HG02981 (cell line): Measurements from ENCODE around the gene VWC2L.

ENCODE experiments used
- ATAC-seq: cut with Tn5 transposase; IDR thresholded peaks from one replicate; pipeline ENCODE4 v1.9.1; 2021; ENCODE audit warnings: mild to moderate bottlenecking, moderate library complexity; ENCODE audit not compliant: unreplicated experiment

VWC2L gene

GRCh38 chr2:214410918-214411554 lies at the start of gene VWC2L:
VWC2L (plus strand) TSS chr2:214411054; CDS start chr2:214414194, 3,140 bp downstream.
- ATAC-seq = no peak

GRCh38 chr2:214361116-214361515 lies 49.7 kb upstream of the VWC2L start:
- no peak for ATAC-seq

GRCh38 chr2:214365549-214365948 lies 45.3 kb upstream of the VWC2L start:
- ATAC-seq = no peak

GRCh38 chr2:214367171-214367570 lies 43.7 kb upstream of the VWC2L start:
- no peak for ATAC-seq

- ATAC-seq = no peak
Measured at GRCh38 chr2:214376618-214377285, 34.1 kb upstream of the VWC2L start.

- ATAC-seq = no peak
Measured at GRCh38 chr2:214377286-214377624, 33.6 kb upstream of the VWC2L start.

GRCh38 chr2:214378455-214379103 lies 32.3 kb upstream of the VWC2L start:
- ATAC-seq = no peak

GRCh38 chr2:214379227-214379626 lies 31.6 kb upstream of the VWC2L start:
- ATAC-seq = no peak

GRCh38 chr2:214380681-214381080 lies 30.2 kb upstream of the VWC2L start:
- ATAC-seq = no peak

- ATAC-seq = no peak
Measured at GRCh38 chr2:214382229-214382628, 28.6 kb upstream of the VWC2L start.

- no peak for ATAC-seq
Measured at GRCh38 chr2:214386720-214387119, 24.1 kb upstream of the VWC2L start.

GRCh38 chr2:214389334-214389733 lies 21.5 kb upstream of the VWC2L start:
- ATAC-seq = no peak

- ATAC-seq = no peak
Measured at GRCh38 chr2:214393796-214394195, 17.1 kb upstream of the VWC2L start.

GRCh38 chr2:214395040-214395439 lies 15.8 kb upstream of the VWC2L start:
- no peak for ATAC-seq

- ATAC-seq = no peak
Measured at GRCh38 chr2:214401580-214401979, 9.3 kb upstream of the VWC2L start.

GRCh38 chr2:214410128-214410775 lies 602 bp upstream of the VWC2L start:
- no peak for ATAC-seq

GRCh38 chr2:214412679-214413078 lies 1.8 kb downstream of the VWC2L start:
- no peak for ATAC-seq

- ATAC-seq = no peak
Measured at GRCh38 chr2:214436470-214436869, 25.6 kb downstream of the VWC2L start.

GRCh38 chr2:214450118-214450894 lies 39.5 kb downstream of the VWC2L start:
- no peak for ATAC-seq

- no peak for ATAC-seq
Measured at GRCh38 chr2:214451516-214452275, 40.8 kb downstream of the VWC2L start.
